Osteoblast (primary cell): Measurements from ENCODE around the gene CAP2. TPM values are rescaled to one million over a fixed set of nuclear protein-coding genes. Genes with fewer than 3 reads are reported as not detected.
A peak's percentile ranks its signal among the peaks of the same experiment; 100 is the strongest.

ENCODE experiments used
- DNase-seq: peaks from one replicate; pipeline ENCODE4 v3.0.0; 2011; ENCODE audit warnings: low spot score, mixed read lengths; ENCODE audit not compliant: insufficient read length; ENCODE audit errors: missing footprints
- H2AFZ ChIP-seq: 2 replicates; pipeline ENCODE4 v1.6.0; 2011; ENCODE audit warnings: mild to moderate bottlenecking, low read length
- H3K27ac ChIP-seq: 2 replicates; pipeline ENCODE4 v1.5.1; 2011; ENCODE audit warnings: mild to moderate bottlenecking, low read depth, low read length, moderate library complexity
- H3K27me3 ChIP-seq: 2 replicates; pipeline ENCODE4 v1.6.0; 2012; ENCODE audit warnings: mild to moderate bottlenecking, control low read depth, inconsistent platforms, low read length, moderate library complexity; ENCODE audit not compliant: insufficient read depth
- H3K36me3 ChIP-seq: 2 replicates; pipeline ENCODE4 v1.5.1; 2011; ENCODE audit warnings: mild to moderate bottlenecking, low read length, control low read depth, moderate library complexity; ENCODE audit not compliant: insufficient read depth
- H3K4me1 ChIP-seq: 2 replicates; pipeline ENCODE4 v1.5.1; 2011; ENCODE audit warnings: mild to moderate bottlenecking, low read length, control low read depth, moderate library complexity; ENCODE audit not compliant: insufficient read depth
- H3K4me2 ChIP-seq: 2 replicates; pipeline ENCODE4 v1.6.0; 2011; ENCODE audit warnings: mild to moderate bottlenecking, low read length; ENCODE audit not compliant: insufficient read depth
- H3K4me3 ChIP-seq: fragments of 200-600 bp; sonication (generic); 3 replicates; pipeline ENCODE4 v1.5.1; 2012; ENCODE audit warnings: mild to moderate bottlenecking, low read length, inconsistent platforms; ENCODE audit not compliant: insufficient read depth
- H3K79me2 ChIP-seq: 2 replicates; pipeline ENCODE4 v1.6.0; 2012; ENCODE audit warnings: mild to moderate bottlenecking, low read length, control low read depth, inconsistent platforms; ENCODE audit not compliant: insufficient read depth
- H3K9me3 ChIP-seq: 2 replicates; pipeline ENCODE4 v1.5.1; 2011; ENCODE audit warnings: low read depth, low read length, control low read depth
- H4K20me1 ChIP-seq: 2 replicates; pipeline ENCODE4 v1.6.0; 2012; ENCODE audit warnings: mild to moderate bottlenecking, low read length, control low read depth; ENCODE audit not compliant: insufficient read depth
- total RNA-seq: library from RNA; depleted of rRNA; stranded (reverse); fragments of >200 nt; gene quantifications from 2 replicates; pipeline ENCODE4 v1.2.3, GENCODE V29; 2012
- TF ChIP-seq, protein P1 (sequence below): IDR thresholded peaks from 2 replicates; pipeline ENCODE4 v1.5.1; 2011; ENCODE audit warnings: mild to moderate bottlenecking, low read depth, low read length, moderate library complexity; ENCODE audit errors: extremely low read depth

The CAP2 gene
- total RNA-seq, 1 donor: 12.3 TPM

GRCh38 chr6:17367868-17368267 is 25.5 kb upstream of the CAP2 start:
- Histone ChIP-seq H3K4me1 (no peaks in the 10 kb centered on the region), H3K4me2 (no peak overlapping the region), H3K9me3 (no peaks in the 10 kb centered on the region), H2AFZ (no peak overlapping the region), H3K36me3 (no peaks in the 10 kb centered on the region), H3K27me3 (no peaks in the 10 kb centered on the region), H3K79me2 (no peaks in the 10 kb centered on the region), H3K4me3 (no peak overlapping the region), H3K27ac (no peak overlapping the region), H4K20me1 (no peaks in the 10 kb centered on the region)
- TF ChIP-seq, protein P1, sequence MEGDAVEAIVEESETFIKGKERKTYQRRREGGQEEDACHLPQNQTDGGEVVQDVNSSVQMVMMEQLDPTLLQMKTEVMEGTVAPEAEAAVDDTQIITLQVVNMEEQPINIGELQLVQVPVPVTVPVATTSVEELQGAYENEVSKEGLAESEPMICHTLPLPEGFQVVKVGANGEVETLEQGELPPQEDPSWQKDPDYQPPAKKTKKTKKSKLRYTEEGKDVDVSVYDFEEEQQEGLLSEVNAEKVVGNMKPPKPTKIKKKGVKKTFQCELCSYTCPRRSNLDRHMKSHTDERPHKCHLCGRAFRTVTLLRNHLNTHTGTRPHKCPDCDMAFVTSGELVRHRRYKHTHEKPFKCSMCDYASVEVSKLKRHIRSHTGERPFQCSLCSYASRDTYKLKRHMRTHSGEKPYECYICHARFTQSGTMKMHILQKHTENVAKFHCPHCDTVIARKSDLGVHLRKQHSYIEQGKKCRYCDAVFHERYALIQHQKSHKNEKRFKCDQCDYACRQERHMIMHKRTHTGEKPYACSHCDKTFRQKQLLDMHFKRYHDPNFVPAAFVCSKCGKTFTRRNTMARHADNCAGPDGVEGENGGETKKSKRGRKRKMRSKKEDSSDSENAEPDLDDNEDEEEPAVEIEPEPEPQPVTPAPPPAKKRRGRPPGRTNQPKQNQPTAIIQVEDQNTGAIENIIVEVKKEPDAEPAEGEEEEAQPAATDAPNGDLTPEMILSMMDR: no peak
- DNase-seq: no peak

DNA sequence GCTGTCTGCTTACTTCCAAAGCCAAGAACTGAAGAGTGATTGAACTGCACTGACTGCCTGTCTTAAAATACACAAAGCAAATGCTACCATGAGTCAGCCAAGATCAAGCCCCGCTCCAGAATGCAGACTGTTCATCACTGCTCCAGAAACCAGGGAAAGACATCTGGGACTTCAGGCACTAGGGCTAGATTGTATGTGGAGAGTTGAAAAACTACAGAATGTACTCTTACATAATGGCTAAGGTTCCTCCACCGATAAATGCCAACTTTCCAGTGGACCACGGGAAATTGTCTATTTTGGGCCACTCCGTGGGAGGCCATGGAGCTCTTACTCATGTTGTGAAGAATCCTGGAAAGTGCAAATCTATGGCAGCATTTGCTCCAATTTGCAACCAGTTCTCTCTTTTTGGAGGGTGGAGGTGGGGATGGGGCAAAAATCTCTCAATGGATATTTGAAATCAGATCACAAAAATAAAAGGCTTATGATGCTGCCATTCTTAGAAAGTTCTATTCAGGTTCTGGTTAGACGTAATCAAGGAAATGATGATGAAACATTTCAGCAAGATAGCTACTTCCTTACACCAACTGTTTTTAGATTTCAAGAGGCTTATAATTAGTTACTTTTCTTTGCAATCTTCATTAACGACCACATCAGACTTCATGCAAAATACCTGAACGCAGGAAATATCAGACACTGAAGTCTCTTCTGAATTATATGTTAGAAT is 11.8 kb upstream of the CAP2 start:
- Histone ChIP-seq H3K36me3 (no peaks in the 10 kb centered on the region), H3K4me3 (no peak overlapping the region), H3K27ac (no peak overlapping the region), H2AFZ (no peak overlapping the region), H3K4me1 (peaks cover 6% of the 10 kb centered on the region), H3K4me2 (peak overlapping the region; percentile 62), H4K20me1 (no peaks in the 10 kb centered on the region), H3K27me3 (no peaks in the 10 kb centered on the region), H3K9me3 (no peaks in the 10 kb centered on the region), H3K79me2 (no peaks in the 10 kb centered on the region)
- TF ChIP-seq, protein P1: no peak
- DNase-seq: peak; percentile 90

- H3K27me3 ChIP-seq: no peaks in the 10 kb centered on the region
- TF ChIP-seq, protein P1: no peak
- peak overlapping the region; percentile 51 for H2AFZ ChIP-seq
- H3K4me2 ChIP-seq: no peak overlapping the region
- H3K27ac ChIP-seq: no peak overlapping the region
- H3K4me1 ChIP-seq: peaks cover 6% of the 10 kb centered on the region
- no peaks in the 10 kb centered on the region for H3K79me2 ChIP-seq
- H3K9me3 ChIP-seq: no peaks in the 10 kb centered on the region
- H4K20me1 ChIP-seq: no peaks in the 10 kb centered on the region
- DNase-seq: no peak
- no peaks in the 10 kb centered on the region for H3K36me3 ChIP-seq
- H3K4me3 ChIP-seq: no peak overlapping the region
These were observed 7.7 kb upstream of the CAP2 start for GRCh38 chr6:17385660-17386059.

DNA sequence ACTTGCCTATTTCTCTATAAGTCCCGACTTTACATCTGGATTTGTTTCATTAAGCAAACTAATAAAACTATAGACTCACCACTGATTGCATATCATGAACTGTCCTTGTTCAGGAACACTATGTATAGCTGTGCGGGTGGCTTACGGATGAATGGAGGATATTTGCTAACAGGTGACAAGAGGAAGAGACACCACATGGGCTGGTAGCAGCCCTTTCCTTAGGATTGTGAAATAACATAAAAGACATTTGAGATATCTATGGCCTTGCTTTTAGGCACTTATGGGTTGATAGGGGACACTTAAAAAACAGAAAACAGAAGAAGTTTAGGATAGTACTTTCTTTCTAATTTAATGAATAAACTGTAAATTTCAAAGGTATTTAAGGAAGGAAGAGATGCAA is 5.0 kb upstream of the CAP2 start:
- no peak overlapping the region for H2AFZ ChIP-seq
- no peaks in the 10 kb centered on the region for H3K79me2 ChIP-seq
- H3K4me3 ChIP-seq: no peak overlapping the region
- H3K27me3 ChIP-seq: no peaks in the 10 kb centered on the region
- DNase-seq: no peak
- H3K4me1 ChIP-seq: peaks cover 8% of the 10 kb centered on the region
- no peaks in the 10 kb centered on the region for H3K9me3 ChIP-seq
- H3K4me2 ChIP-seq: no peak overlapping the region
- no peaks in the 10 kb centered on the region for H3K36me3 ChIP-seq
- TF ChIP-seq, protein P1: no peak
- H3K27ac ChIP-seq: no peak overlapping the region
- no peaks in the 10 kb centered on the region for H4K20me1 ChIP-seq
